Cardiac fibroblast (primary cell): ENCODE measurements around the gene CTSW.

Experiments used
- DNase-seq, 2 donors: peaks; one replicate each; pipeline versions ENCODE4 v3.0.0 to v3.0.0-alpha.2; 2010; ENCODE audit warnings: low read depth in 2 of 2
- H3K4me3 ChIP-seq, 2 donors: replicated peaks in 1 of 2; 1 replicate in 1 of 2; 2 replicates in 1 of 2; pipeline ENCODE4 v1.5.1; 2011; ENCODE audit warnings: low read depth in 2 of 2, low read length in 2 of 2, mild to moderate bottlenecking in 2 of 2, moderate library complexity in 1 of 2
- CTCF ChIP-seq: IDR thresholded peaks from one replicate; pipeline ENCODE4 v1.5.1; 2011; ENCODE audit warnings: low read depth, mild to moderate bottlenecking, low read length, inconsistent platforms

The CTSW gene

GRCh38 chr11:65856689-65857499, 22.7 kb upstream of the CTSW start:
- peak; percentile 68 to 73 for DNase-seq
- no peak for TF ChIP-seq CTCF
- peak overlapping the region; percentile 92 to 99 for H3K4me3 ChIP-seq

- no peak for TF ChIP-seq CTCF
- no peak for DNase-seq
- peak overlapping the region; percentile 92 to 99 for H3K4me3 ChIP-seq
Measured at GRCh38 chr11:65857500-65857852, 22.2 kb upstream of the CTSW start.

DNA sequence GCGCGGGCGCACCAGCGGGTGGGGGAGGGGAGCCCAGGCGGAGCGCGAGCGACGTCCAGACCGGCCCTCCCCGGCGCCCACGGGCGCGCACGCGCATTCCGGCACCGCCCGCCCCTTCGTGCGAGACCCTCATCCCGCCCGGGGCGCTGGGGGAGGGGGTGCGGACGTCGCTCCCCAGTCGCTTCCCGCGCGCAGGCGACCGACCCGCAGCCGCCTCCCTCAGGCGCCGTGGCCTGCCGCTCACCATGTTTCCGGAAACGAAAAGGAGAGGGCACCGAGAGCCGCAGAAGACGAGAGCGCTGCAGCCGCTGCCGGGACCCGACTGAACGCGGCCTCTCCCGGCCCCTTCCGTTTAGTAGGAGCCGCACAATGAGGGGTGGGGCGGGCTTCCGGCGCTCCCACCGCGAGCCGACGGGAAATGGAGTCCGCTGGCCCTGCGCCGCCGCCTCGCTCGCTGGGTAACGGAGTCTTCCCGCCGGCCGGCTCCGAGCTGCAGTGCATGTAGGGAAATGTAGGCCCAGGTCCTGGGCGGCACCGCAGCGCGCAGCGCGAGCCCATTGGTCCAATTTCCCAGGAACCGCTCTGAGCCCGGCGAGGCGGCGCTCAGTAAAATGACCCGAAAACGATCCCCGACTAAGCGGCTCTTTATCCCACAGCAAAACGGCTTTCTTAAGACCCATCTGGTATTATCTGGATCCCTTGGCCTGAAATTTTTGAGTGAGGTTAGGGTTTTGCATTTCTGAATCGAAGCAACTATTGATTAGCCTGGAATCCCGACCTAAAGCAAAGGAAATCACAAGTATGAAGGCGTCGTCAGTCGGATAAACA, 21.6 kb upstream of the CTSW start, which contains the start of gene CFL1:
Gene CFL1 (minus strand): TSS at position 328 of the 828 bp plus-strand sequence. CDS start 81 bp downstream, at position 247.
- peak within 1 kb of the TSS; percentile 95 to 99 for H3K4me3 ChIP-seq
- TF ChIP-seq CTCF = no peak
- DNase-seq = peak; percentile 98 to 99

GRCh38 chr11:65858681-65859087, 21.0 kb upstream of the CTSW start:
- H3K4me3 ChIP-seq = peak overlapping the region; percentile 74 to 95
- TF ChIP-seq CTCF = no peak
- DNase-seq = no peak

GRCh38 chr11:65859095-65859811, 20.4 kb upstream of the CTSW start:
- H3K4me3 ChIP-seq = peak overlapping the region; percentile 74 to 95
- DNase-seq = peak; percentile 99
- peak; percentile 13 for TF ChIP-seq CTCF

GRCh38 chr11:65859812-65860277, 19.8 kb upstream of the CTSW start:
- H3K4me3 ChIP-seq = peak overlapping the region; percentile 74 to 95
- TF ChIP-seq CTCF = no peak
- no peak for DNase-seq
